Testis (tissue), 3 donors: ENCODE measurements around the gene NCS1. TPM values are rescaled to one million over a fixed set of nuclear protein-coding genes. Genes with fewer than 3 reads are reported as not detected.

Experiments
- DNase-seq: peaks from one replicate; pipeline ENCODE4 v3.0.0-alpha.2; 2019
- H3K27ac ChIP-seq, 2 donors: fragments of 200-600 bp; sonication (generic); one replicate each; pipeline ENCODE4 v1.5.1; 2019
- H3K27me3 ChIP-seq: fragments of 200-600 bp; sonication (generic); one replicate; pipeline ENCODE4 v1.5.1; 2019
- H3K36me3 ChIP-seq: fragments of 200-600 bp; sonication (generic); one replicate; pipeline ENCODE4 v1.5.1; 2017; ENCODE audit warnings: low read depth; ENCODE audit errors: missing control alignments
- H3K4me1 ChIP-seq: fragments of 200-600 bp; sonication (generic); one replicate; pipeline ENCODE4 v1.5.1; 2019
- H3K4me3 ChIP-seq, 2 donors: fragments of 200-600 bp; sonication (generic); one replicate each; pipeline ENCODE4 v1.5.1; 2017 to 2019
- H3K9me3 ChIP-seq: fragments of 200-600 bp; sonication (generic); one replicate; pipeline ENCODE4 v1.5.1; 2017
- POLR2A ChIP-seq: fragments of 450-650 bp; IDR thresholded peaks from one replicate; pipeline ENCODE4 v1.6.1; 2017; ENCODE audit warnings: antibody characterized with exemption, mild to moderate bottlenecking, moderate library complexity
- WGBS, 2 donors: methylation state at CpG; one replicate each; pipeline ENCODE4 v1.1.5; 2018; 5-methylcytosine and 5-hydroxymethylcytosine counted together
- intact Hi-C: fragments of 100-400 bp; cut with DNase I; formaldehyde crosslinking; loops from one replicate; pipeline ENCODE4 v1.15.1; 2023; ENCODE audit warnings: low total_unique reads
- polyA plus RNA-seq: library from polyadenylated mRNA; stranded (reverse); fragments of 350-450 nt; fragmentation: Illumina TruSeq; extraction: RNeasy Lipid Tissue Mini Kit (QIAGEN cat#74804); gene quantifications from one replicate; pipeline ENCODE4 v1.2.3, GENCODE V29; 2014; ENCODE audit warnings: low read depth, low replicate concordance; ENCODE audit not compliant: insufficient read depth
- total RNA-seq, 2 donors: library from RNA; depleted of rRNA; stranded (reverse); fragments of >200 nt; gene quantifications; one replicate each; pipeline ENCODE4 v1.2.3, GENCODE V29; 2016
- TF ChIP-seq, protein P1 (sequence below), 3 experiments: fragments of 450-650 bp in 2 of 3; fragments of 200-600 bp in 1 of 3; sonication (generic) in 1 of 3; IDR thresholded peaks; one replicate each; pipeline ENCODE4 v1.5.1; 2016 to 2019; ENCODE audit warnings: antibody characterized with exemption in 3 of 3, mild to moderate bottlenecking in 2 of 3, moderate library complexity in 1 of 3

The NCS1 gene
- total and polyA plus RNA-seq, 3 donors from 2014 or later = 5.2 to 13.0 (median 5.2) TPM

DNA sequence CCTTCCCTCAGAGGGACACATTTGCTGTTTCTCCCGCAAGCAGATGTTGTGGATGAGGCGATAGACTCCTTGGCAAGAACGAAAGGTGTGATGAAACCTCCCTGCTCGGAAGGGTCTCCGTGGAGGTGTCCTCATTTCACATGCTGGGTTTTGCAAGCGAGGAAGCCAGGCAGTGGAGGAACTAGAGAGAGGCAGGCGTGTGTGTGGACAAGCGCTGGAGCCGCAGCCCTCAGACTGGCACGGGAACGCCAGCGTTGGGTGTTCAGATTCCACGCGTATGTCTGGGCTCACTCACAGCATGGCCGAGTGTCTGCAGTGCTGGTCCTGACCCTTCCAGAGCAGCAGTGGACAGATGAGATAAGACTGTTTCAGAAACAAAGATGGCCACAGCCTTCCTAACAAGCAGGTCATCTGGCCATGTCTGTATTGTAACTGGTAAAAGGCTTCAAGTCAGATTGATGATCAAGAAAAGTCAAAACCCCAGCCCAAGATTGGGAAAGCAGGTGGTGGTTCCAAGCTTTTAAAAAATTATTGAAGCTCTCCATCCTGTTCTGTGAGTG is 35.0 kb upstream of the NCS1 start:
- DNase-seq = no peak
- no peak overlapping the region for H3K4me3 ChIP-seq
- no peaks in the 10 kb centered on the region for H3K36me3 ChIP-seq
- H3K27me3 ChIP-seq = no peaks in the 10 kb centered on the region
- H3K4me1 ChIP-seq = peaks cover 10% of the 10 kb centered on the region
- no peak overlapping the region for H3K27ac ChIP-seq
- intact Hi-C loops = no loop called here
- H3K9me3 ChIP-seq = no peaks in the 10 kb centered on the region
- WGBS, 2 donors = 90 to 96% methylated on average over 12 to 15 of the region's 15 CpGs
- no peak for TF ChIP-seq POLR2A
- TF ChIP-seq, protein P1, sequence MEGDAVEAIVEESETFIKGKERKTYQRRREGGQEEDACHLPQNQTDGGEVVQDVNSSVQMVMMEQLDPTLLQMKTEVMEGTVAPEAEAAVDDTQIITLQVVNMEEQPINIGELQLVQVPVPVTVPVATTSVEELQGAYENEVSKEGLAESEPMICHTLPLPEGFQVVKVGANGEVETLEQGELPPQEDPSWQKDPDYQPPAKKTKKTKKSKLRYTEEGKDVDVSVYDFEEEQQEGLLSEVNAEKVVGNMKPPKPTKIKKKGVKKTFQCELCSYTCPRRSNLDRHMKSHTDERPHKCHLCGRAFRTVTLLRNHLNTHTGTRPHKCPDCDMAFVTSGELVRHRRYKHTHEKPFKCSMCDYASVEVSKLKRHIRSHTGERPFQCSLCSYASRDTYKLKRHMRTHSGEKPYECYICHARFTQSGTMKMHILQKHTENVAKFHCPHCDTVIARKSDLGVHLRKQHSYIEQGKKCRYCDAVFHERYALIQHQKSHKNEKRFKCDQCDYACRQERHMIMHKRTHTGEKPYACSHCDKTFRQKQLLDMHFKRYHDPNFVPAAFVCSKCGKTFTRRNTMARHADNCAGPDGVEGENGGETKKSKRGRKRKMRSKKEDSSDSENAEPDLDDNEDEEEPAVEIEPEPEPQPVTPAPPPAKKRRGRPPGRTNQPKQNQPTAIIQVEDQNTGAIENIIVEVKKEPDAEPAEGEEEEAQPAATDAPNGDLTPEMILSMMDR (IDR thresholded peaks at IDR 0.05) = no peak

DNA sequence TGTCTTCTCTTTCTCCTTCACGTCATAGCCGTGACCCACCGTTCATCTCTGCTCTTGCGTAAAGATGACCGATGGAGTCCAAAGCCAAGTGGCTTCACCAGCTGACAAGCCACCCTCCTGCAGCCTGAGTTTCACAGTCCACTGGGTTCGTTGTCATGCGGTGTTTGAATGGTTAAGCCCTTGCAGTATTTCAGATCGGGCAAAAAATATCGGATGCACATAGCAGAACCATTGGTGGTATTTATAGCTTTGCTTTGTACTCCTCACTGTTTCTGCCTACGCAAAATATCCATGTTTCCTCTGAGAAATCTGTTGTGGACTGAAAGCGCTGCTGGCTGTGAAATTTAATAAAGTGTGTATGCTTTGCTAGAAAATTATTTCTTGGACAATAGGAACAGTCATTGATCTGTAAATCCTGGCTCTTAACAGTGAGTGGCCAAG is 34.5 kb upstream of the NCS1 start:
- Histone ChIP-seq H3K4me3 (no peak overlapping the region), H3K4me1 (peaks cover 10% of the 10 kb centered on the region), H3K27me3 (no peaks in the 10 kb centered on the region), H3K27ac (no peak overlapping the region), H3K36me3 (no peaks in the 10 kb centered on the region), H3K9me3 (no peaks in the 10 kb centered on the region)
- TF ChIP-seq, protein P1 (IDR thresholded peaks at IDR 0.05) = no peak
- no peak for TF ChIP-seq POLR2A
- 87 to 90% methylated on average over 11 of the region's 11 CpGs for WGBS, 2 donors
- DNase-seq = no peak
- intact Hi-C loops = no loop called here

DNA sequence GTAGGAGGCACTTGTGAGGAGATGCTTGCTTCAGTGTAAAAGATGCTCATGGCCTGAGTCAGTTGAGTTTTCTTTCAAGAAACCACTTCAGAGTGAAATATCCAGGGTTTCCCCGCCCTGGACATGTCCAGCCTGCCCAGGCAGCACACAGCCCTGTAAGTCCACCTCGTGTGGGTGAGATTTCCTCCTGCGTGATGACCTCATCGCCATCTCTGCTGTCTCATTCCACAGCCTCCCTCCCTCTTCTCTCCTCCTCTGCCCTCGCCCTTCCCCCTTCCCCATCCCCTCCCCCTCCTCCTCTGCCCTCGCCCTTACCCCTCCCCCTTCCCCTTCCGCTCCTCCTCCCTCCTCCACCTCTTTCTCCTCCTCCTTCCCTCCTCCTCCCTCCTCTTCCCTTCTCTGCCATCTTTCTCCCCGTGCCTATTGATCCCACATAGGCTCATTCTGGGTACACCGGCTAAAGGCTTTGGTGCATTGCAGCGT is 34.0 kb upstream of the NCS1 start:
- Histone ChIP-seq H3K4me1 (peaks cover 10% of the 10 kb centered on the region), H3K27ac (no peak overlapping the region), H3K36me3 (no peaks in the 10 kb centered on the region), H3K27me3 (no peaks in the 10 kb centered on the region), H3K9me3 (no peaks in the 10 kb centered on the region), H3K4me3 (no peak overlapping the region)
- intact Hi-C loops = no loop called here
- 58 to 64% methylated on average over 10 of the region's 10 CpGs for WGBS, 2 donors
- TF ChIP-seq, protein P1 (IDR thresholded peaks at IDR 0.05) = no peak
- no peak for TF ChIP-seq POLR2A
- DNase-seq = no peak

DNA sequence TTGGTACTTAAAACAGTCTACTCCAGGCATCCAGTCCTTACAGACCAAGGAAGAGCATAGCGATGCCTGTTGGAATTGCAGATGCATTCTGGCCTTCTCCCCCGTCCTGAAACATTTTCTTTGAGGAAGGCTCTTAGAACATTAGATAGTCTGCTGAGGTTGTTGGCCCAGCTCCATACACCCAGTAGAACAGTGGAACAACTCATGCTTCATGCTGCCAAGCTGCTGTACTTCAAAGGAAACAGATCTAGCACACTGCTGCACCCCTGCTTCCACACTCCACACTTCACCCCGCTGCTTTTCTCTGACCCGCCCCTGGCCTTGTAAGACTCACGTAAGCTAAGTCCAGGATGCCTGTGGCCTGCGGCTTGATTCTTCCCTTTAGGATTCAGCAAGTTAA is 33.4 kb upstream of the NCS1 start:
- Histone ChIP-seq H3K27me3 (no peaks in the 10 kb centered on the region), H3K4me3 (no peak overlapping the region), H3K9me3 (no peaks in the 10 kb centered on the region), H3K27ac (peak overlapping the region in 1 of 2 donors; percentile 15), H3K4me1 (peaks cover 10% of the 10 kb centered on the region), H3K36me3 (no peaks in the 10 kb centered on the region)
- intact Hi-C loops = no loop called here
- TF ChIP-seq, protein P1 (IDR thresholded peaks at IDR 0.05) = no peak
- no peak for TF ChIP-seq POLR2A
- peak; percentile 86 for DNase-seq
- WGBS, 2 donors = 35 to 38% methylated on average over 6 of the region's 6 CpGs

DNA sequence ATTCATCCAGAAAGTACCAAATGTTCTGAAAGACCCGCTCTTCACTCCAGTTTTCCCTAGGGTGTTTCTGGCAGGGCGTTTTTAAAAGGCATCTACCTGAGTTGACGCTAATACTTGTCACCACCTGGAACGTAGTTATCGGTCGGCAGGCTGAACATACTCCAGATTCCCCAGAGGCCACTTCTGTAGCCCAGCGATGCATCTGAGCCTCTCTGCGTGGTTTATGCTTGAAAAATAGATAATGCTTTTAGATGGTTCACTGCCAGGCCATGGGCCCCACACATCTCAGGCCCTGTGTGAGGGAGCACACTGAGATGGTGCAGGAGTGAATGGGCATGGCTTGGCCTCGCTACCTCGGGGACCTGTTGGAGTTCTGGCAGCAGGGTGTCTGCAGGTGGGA is 33.0 kb upstream of the NCS1 start:
- Histone ChIP-seq H3K4me3 (no peak overlapping the region), H3K9me3 (no peaks in the 10 kb centered on the region), H3K27ac (peak overlapping the region in 1 of 2 donors; percentile 15), H3K36me3 (no peaks in the 10 kb centered on the region), H3K27me3 (no peaks in the 10 kb centered on the region), H3K4me1 (peaks cover 10% of the 10 kb centered on the region)
- WGBS, 2 donors = 74% methylated on average over 10 of the region's 10 CpGs
- no peak for DNase-seq
- TF ChIP-seq, protein P1 (IDR thresholded peaks at IDR 0.05) = no peak
- no peak for TF ChIP-seq POLR2A
- intact Hi-C loops = no loop called here
